Measurements from ENCODE around the gene NME4.

NME4 gene

DNA sequence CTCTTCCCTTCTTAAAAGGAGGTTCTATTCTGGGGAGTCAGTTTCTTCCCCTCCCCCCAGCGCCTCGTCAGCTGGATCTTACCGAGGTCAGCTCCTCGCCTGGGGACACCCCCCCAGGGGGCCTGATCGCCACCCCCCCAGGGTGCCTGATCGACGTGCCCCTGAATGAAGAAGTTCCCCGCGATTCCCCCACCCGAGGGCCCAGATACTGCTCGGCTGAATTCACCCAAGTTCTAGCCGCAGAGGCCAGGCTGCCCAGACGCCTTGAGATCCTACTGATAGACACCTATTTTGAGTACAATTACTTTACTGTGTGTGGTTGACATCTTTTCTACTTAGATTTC, 29.9 kb downstream of the NME4 start:
- DNase-seq (ENCODE audit: low read depth, low spot score), result no peak

GRCh38 chr16:427250-427649, 30.3 kb downstream of the NME4 start:
- no peak for DNase-seq (ENCODE audit: low read depth, low spot score)

GRCh38 chr16:430904-431303, 33.9 kb downstream of the NME4 start:
- DNase-seq (ENCODE audit: low read depth, low spot score), result no peak

DNA sequence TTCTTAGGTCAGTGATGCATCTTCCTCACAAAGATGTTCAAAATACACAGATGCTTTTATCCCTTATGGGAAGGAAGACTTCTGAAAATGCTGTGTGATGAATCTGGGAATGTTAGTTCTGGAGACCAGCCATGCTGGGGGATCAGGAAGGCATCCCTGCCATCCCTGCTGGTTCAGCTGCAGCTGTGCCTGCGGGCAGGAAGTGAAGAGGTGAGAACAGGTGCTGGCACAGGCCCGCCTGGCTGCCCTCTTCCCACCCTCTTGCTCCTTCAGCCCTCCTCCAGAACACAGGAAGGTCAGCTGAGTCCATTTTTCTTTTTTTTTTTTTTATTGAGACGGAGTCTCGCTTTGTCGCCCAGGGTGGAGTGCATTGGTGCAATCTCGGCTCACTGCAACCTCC, 43.6 kb downstream of the NME4 start:
- no peak for DNase-seq (ENCODE audit: low read depth, low spot score)

GRCh38 chr16:441447-441846, 44.4 kb downstream of the NME4 start:
- DNase-seq (ENCODE audit: low read depth, low spot score), result no peak

DNA sequence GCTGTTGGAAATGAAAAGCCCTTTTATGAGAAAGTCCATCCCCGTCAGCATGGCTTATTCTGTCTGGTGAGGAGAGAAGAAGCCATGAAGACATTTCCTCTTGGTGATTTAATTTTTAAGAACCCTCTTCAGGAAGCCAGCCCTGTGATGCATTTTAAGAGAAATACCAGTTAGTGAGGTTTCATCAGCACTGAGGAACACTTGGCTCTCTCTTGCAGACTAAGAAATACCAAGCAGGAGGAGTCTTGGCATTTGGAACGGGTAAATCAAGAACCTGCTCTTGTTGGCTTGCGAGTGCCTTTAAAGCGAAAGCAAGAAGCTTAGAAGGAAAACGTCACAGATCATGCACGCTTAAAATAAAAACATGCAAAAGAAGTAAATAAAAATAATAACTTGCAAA, 46.0 kb downstream of the NME4 start:
- DNase-seq (ENCODE audit: low read depth, low spot score), result no peak

- no peak for DNase-seq (ENCODE audit: low read depth, low spot score)
These were observed 47.0 kb downstream of the NME4 start for GRCh38 chr16:444027-444426.

- no peak for DNase-seq (ENCODE audit: low read depth, low spot score)
These were observed 48.6 kb downstream of the NME4 start for GRCh38 chr16:445566-445965.
